T47D (cell line): ENCODE results near the gene LRSAM1.

Source experiments
- DNase-seq, 2 experiments: peaks; one replicate each; pipeline versions ENCODE4 v3.0.0 to v3.0.0-alpha.2; 2011 to 2012; ENCODE audit warnings: low read depth in 1 of 2, low spot score in 1 of 2
- JUND ChIP-seq: IDR thresholded peaks from 2 replicates; pipeline ENCODE4 v1.6.1; 2012; ENCODE audit warnings: low read depth
- in situ Hi-C: cut with HindIII; loops from 2 replicates; pipeline ENCODE4 v1.10.0; 2016; ENCODE audit warnings: low sequenced_read_pairs, low pct_unique_long_range_greater_than_20kb

The LRSAM1 gene

GRCh38 chr9:127508901-127509260, 57.6 kb downstream of the LRSAM1 start:
- in situ Hi-C loops: no loop called here
- TF ChIP-seq JUND: no peak

GRCh38 chr9:127509261-127509954, 58.1 kb downstream of the LRSAM1 start:
- in situ Hi-C loops: no loop called here
- no peak for TF ChIP-seq JUND
- DNase-seq: no peak

More at GRCh38 chr9:127508901-127509260, 57.6 kb downstream of the LRSAM1 start:
- no peak for DNase-seq

DNA sequence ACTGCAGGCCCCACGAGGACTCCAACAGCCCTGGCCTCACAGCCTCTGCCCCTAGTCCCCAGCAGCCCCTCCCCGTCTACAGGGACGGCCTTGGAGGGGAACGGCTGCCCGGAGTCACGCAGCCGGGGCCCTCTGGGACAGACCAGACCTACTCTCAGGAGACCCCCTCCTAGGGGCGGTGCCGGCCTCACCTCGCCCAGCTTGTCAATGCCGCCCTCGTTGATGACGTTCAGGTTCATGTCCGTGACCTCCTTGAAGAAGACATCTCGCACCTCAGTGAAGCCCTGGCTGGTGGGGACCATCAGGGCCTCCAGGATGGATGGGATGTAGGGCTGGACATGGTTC, 58.6 kb downstream of the LRSAM1 start:
- TF ChIP-seq JUND: no peak
- no peak for DNase-seq
- in situ Hi-C loops: no loop called here

DNA sequence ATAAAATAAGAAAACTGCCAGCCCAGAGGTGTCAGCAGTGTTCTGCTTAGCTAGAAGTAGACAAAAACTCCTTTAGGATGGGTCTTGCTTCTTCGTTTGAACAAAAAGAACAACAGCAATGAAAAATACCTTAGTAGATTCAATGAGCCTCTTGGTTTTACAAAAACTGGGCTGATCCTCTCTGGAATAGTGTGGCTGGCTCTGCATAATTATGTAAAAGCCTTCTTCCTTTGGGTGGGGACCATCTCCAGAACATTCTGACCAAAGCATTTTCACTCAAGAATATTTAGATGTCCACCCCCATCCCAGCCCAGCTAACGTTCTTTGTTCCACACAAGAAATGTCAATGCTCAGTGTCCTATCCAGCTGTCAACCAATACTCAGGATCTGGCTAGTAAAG, 63.2 kb downstream of the LRSAM1 start:
- DNase-seq: no peak
- in situ Hi-C loops: no loop called here

DNA sequence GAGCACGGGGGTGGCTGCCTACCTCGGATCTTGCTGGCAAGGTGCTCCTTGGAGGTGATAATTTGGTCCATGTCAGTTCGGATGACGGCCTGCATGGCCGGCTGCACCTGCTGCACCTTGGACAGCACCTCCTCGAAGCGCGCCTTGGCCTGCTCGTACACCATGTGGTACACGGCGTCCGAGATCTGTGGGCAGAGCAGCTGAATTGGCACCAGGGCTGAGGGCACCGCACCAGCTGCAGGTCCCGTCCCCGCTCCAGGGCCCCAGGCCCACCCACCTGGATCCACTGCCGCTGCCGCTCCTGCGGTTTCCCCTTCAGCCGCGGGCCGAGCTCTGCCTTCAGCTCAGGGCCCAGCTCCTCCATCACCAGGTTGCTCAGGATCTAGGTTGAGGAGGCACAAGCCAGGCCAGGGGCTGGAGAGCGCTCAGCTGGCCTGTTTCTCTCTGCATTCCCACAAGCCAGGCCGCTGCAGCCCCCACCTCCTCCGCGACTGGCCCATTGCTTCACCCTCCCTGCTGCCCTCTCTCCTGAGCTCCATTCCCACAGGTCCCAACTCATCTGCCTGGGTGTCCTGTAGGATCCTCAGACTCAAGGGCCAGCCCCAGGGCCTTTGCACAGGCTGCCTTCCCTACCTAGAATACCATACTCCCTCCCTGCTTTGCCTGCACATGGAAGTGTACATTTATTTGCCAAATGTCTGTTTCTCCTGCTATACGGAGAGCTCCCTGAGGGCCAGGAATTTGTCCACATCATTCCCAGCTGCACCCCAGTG, 65.7 kb downstream of the LRSAM1 start:
- TF ChIP-seq JUND: no peak
- no peak for DNase-seq
- in situ Hi-C loops: no loop called here

More for the DNA sequence above, 63.2 kb downstream of the LRSAM1 start:
- no peak for TF ChIP-seq JUND

- in situ Hi-C loops: no loop called here
- no peak for TF ChIP-seq JUND
- no peak for DNase-seq
Measured at GRCh38 chr9:127517620-127518019, 66.3 kb downstream of the LRSAM1 start.

GRCh38 chr9:127518091-127518856, 67.0 kb downstream of the LRSAM1 start:
- TF ChIP-seq JUND: no peak
- no peak for DNase-seq
- in situ Hi-C loops: no loop called here

DNA sequence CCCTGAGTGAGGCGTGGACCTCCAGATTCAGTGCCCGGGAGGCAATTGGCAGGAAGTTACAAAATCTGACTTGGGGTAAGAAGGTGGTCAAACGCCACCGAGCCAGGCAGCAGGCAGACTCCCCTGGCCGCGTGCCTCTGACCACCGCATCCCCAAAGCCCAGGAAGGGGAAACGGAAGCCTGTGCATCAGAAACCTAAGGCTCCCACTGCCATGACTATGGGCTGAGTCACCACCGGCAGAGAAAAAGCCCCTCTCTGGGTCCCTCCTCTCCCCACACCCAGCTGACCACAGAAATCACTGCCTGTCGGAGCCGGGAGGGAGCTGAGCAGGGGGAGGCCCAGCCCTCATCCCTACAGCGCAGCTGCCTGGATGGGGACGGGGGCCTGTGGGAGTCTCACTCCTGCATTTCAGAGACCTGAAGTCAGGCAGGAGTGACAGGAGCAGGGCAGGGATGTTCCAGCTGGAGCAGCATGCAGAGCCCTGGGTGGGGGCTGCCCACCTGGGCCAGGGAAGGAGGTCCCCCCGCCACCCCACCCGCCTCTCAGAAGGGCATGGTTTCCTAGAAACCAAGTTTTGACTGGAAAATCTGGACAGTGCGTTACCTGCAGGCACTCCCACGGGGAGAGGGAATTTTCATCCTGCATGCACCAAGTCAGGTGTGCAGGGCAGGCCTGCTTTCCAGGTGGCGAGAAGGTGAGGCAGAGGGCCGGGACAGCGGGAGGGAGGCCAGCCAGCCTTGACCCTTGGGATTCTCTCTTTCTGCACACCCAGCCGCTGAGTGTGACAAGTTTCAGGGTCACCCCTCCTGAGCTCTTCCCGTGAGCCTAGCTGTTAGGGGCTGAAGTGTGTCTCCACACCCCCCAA, 68.2 kb downstream of the LRSAM1 start:
- DNase-seq: no peak
- TF ChIP-seq JUND: no peak
- in situ Hi-C loops: no loop called here

DNA sequence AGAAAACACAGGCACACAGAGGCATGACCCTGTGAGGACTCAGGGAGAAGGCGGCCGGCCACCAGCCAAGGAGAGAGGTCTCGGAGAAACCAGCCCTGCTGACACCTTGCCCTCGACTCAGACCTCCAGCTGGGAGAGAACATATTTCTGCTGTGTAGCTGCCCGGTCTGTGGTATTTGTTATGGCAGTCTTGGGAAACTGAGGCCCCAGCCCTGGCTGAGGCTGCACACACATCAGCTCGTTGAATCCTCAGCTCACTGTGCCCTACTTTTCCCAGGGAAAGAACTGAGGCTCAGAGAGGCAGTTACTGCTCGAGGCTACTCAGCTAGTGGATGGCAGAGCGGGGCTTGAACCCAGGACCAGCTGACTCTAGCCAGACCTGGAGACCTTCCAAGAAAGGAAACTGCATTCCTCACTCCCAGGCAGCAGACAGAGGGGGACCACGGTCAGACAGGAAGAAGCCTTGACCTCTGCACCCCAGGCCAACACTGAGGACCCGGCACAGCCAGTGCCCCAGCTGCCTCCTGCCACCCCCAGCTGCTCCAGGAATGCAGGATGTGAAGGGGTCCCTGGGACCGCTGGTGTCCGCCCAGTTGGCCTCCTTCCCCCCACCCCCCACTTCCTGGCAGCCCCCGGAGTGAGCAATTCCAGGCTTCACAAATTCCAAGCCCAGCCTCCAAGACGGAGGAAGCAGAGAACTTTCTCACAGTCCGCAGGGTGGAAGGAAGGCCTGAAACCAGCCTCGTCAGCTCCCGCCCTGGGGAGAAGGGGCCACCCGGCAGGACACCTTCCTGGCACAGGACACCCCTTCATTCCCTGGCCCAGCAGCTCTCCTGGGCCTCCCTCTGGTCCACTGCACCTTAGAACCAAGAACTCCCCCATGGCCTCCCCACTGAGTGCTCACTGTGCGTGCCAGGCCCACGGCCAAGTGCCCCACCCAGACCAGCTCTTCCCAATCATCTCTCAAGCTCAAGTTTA, 69.9 kb downstream of the LRSAM1 start:
- no peak for DNase-seq
- in situ Hi-C loops: no loop called here
- no peak for TF ChIP-seq JUND

DNA sequence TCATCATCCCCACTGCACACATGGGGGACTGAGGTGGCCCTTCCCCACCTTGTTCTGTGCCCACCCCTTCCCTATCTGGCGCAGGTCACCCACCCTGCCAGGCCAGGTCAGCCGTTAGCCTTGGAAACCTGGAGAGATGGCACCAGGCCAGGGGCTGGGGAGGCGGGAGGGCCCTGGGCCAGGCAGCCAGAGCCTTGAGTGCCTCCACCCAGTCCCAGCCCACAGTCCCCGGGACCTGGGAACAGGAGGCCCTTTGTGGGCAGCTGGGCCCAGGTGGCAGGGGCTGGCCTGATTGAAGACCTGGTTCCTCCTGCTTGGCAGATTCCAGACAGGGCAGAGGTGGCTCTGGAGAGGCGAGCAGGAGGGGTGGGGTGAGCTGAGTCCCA, 70.6 kb downstream of the LRSAM1 start:
- in situ Hi-C loops: no loop called here
- DNase-seq: no peak
- TF ChIP-seq JUND: no peak

- no peak for TF ChIP-seq JUND
- DNase-seq: peak in 1 of 2 experiments; percentile 64
- in situ Hi-C loops: no loop called here
Measured at GRCh38 chr9:127522727-127523126, 71.4 kb downstream of the LRSAM1 start.
